ENCODE results near the gene DLX1. TPM values are rescaled to one million over a fixed set of nuclear protein-coding genes. Genes with fewer than 3 reads are reported as not detected.
"Not testable (repeated sequence)": the region's sequence is repeated elsewhere in the genome, so short reads cannot be mapped to it uniquely, and the experiment has no call there.

The DLX1 gene
- total RNA-seq, 4 donors from 2014 or later, result 0.16 TPM; not detected in 3

DNA sequence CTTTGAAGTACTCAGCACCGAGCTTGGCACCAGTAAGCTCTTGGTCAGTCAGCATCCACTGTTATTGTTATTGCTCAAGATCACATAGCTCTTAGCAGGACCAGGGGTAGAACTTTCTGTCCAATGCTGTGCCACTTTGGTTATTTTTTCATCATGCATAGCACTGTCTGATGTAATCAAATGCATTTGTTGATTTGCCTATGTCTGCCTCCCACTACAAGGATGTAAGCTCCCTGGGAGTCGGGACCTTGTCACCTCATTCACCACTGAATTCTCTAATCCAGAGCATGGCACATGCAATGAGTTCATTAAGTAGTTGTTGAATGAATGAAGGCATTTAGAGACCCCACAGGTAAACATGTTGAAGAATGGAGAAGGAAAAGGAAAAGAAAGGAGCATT lies 29.0 kb upstream of the DLX1 start:
- H3K36me3 ChIP-seq, result no peaks in the 10 kb centered on the region
- no peaks in the 10 kb centered on the region for H3K9me3 ChIP-seq
- no peak for TF ChIP-seq POLR2A (IDR thresholded peaks at IDR 0.05)
- TF ChIP-seq, protein P1, sequence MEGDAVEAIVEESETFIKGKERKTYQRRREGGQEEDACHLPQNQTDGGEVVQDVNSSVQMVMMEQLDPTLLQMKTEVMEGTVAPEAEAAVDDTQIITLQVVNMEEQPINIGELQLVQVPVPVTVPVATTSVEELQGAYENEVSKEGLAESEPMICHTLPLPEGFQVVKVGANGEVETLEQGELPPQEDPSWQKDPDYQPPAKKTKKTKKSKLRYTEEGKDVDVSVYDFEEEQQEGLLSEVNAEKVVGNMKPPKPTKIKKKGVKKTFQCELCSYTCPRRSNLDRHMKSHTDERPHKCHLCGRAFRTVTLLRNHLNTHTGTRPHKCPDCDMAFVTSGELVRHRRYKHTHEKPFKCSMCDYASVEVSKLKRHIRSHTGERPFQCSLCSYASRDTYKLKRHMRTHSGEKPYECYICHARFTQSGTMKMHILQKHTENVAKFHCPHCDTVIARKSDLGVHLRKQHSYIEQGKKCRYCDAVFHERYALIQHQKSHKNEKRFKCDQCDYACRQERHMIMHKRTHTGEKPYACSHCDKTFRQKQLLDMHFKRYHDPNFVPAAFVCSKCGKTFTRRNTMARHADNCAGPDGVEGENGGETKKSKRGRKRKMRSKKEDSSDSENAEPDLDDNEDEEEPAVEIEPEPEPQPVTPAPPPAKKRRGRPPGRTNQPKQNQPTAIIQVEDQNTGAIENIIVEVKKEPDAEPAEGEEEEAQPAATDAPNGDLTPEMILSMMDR (IDR thresholded peaks at IDR 0.05 in 4 of 5, conservative IDR thresholded peaks at IDR 0.05 in 1 of 5), result no peak
- intact Hi-C loops (cut with DNase I; ENCODE audit: low total_unique reads), result no loop called here
- no peak overlapping the region for H3K4me3 ChIP-seq
- DNase-seq (no peak), ATAC-seq (no peak)
- no peaks in the 10 kb centered on the region for H3K4me1 ChIP-seq
- no peak overlapping the region for H3K27ac ChIP-seq
- no peaks in the 10 kb centered on the region for H3K27me3 ChIP-seq
- in situ Hi-C loops (cut with MboI; ENCODE audit: low sequenced_read_pairs in 4 of 4), result no loop called here

DNA sequence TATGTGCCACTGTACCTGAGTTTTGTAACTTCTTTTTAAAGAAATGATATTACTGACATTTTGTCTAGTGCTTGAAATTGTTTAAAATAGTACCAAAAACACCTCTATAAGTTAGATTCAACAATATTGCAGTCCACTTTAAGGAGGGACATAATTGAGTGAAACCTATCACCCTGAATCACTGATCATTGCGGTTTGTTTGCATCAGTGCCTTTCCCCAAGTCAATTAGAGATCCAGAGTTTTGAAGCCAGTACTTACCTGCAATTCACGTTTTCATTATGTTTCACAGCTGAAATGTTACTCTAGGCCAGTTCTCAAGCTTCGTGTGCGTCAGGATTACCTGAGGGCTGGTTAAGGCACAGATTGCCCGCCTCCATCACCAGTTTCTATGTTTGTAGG lies 26.6 kb upstream of the DLX1 start:
- intact Hi-C loops (cut with DNase I; ENCODE audit: low total_unique reads), result no loop called here
- ATAC-seq, result no peak
- Histone ChIP-seq H3K4me1 (no peaks in the 10 kb centered on the region), H3K36me3 (no peaks in the 10 kb centered on the region), H3K4me3 (no peak overlapping the region), H3K27me3 (no peaks in the 10 kb centered on the region), H3K27ac (no peak overlapping the region), H3K9me3 (no peaks in the 10 kb centered on the region)
- DNase-seq, result no peak
- TF ChIP-seq POLR2A (IDR thresholded peaks at IDR 0.05), result no peak
- TF ChIP-seq, protein P1 (IDR thresholded peaks at IDR 0.05 in 4 of 5, conservative IDR thresholded peaks at IDR 0.05 in 1 of 5), result no peak
- in situ Hi-C loops (cut with MboI; ENCODE audit: low sequenced_read_pairs in 4 of 4), result no loop called here

DNA sequence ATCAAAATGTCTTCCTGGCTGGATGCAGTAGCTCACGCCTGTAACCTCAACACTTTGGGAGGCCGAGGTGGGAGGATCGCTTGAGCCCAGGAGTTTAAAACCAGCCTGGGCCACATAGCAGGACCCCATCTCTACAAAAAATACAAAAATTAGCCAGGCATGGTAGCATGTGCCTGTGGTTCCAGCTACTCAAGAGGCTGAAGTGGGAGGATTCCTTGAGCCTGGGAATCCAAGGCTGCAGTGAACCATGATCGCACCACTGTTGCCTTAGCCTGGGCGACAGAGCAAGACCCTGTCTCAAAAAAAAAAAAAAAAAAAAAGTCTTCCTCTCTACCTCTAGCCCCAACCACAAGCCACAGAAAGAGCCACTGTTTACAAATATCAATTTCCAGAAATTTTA lies 25.2 kb upstream of the DLX1 start:
- H3K4me1 ChIP-seq; DNase-seq; H3K27me3 ChIP-seq; H3K9me3 ChIP-seq; ATAC-seq; intact Hi-C loops (cut with DNase I; ENCODE audit: low total_unique reads); H3K27ac ChIP-seq; H3K36me3 ChIP-seq; in situ Hi-C loops (cut with MboI; ENCODE audit: low sequenced_read_pairs in 4 of 4); H3K4me3 ChIP-seq: not testable (repeated sequence)

DNA sequence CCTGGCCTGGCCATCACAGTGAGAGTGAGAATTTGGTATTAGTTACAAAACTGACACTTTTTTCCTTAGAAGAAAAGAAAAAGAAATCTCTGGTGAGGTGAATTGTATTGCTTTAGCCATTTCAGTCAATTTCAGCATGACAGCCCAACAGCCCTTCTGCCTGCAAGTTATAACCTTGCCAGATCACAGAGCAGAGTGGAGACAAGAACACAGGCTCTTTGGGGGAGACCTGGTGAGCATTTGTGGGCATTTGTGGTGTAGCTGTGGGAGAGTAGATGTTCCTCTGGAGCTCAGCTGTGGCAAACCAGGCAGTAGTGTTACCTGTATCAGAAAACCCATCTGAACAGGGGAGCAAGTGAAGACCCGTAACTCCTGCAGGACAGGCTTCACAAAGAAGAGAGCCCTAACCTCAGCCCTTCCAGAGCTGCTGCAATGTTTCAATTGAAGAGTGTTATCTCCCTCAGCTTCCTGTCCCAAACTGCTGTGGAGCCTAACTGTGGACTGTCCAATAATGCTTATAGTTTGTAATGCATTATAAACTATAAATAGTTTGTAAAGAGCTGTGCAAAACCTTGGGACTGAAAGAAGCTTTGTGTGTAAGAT lies 22.8 kb upstream of the DLX1 start:
- intact Hi-C loops (cut with DNase I; ENCODE audit: low total_unique reads), result no loop called here
- no peak overlapping the region for H3K27ac ChIP-seq
- H3K4me3 ChIP-seq, result no peak overlapping the region
- in situ Hi-C loops (cut with MboI; ENCODE audit: low sequenced_read_pairs in 4 of 4), result no loop called here
- no peak for ATAC-seq
- no peaks in the 10 kb centered on the region for H3K36me3 ChIP-seq
- H3K27me3 ChIP-seq, result no peaks in the 10 kb centered on the region
- DNase-seq, result no peak
- no peaks in the 10 kb centered on the region for H3K9me3 ChIP-seq
- no peak for TF ChIP-seq POLR2A (IDR thresholded peaks at IDR 0.05)
- TF ChIP-seq, protein P1 (IDR thresholded peaks at IDR 0.05 in 4 of 5, conservative IDR thresholded peaks at IDR 0.05 in 1 of 5), result no peak
- H3K4me1 ChIP-seq, result no peaks in the 10 kb centered on the region

DNA sequence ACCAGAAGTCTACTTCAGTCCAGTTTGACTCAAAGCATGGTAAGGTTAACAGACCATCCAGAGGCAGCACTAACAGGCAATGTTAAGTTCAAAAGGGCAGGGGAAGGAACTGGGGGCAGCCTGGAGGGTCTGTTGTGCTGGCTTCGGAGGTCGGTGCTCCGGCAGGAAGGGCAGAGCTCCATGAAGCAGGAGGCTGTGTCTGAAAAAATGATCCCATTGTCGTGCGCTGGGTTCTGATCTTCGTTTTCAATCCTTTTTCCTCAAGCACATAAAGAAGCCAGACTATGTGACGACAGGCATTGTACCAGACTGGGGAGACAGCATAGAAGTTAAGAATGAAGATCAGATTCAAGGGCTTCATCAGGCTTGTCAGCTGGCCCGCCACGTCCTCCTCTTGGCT lies 21.9 kb upstream of the DLX1 start:
- no peaks in the 10 kb centered on the region for H3K36me3 ChIP-seq
- no peak for ATAC-seq
- H3K4me3 ChIP-seq, result no peak overlapping the region
- TF ChIP-seq, protein P1 (IDR thresholded peaks at IDR 0.05 in 4 of 5, conservative IDR thresholded peaks at IDR 0.05 in 1 of 5), result no peak
- TF ChIP-seq POLR2A (IDR thresholded peaks at IDR 0.05), result no peak
- H3K4me1 ChIP-seq, result no peaks in the 10 kb centered on the region
- intact Hi-C loops (cut with DNase I; ENCODE audit: low total_unique reads), result no loop called here
- no peak for DNase-seq
- no peaks in the 10 kb centered on the region for H3K9me3 ChIP-seq
- in situ Hi-C loops (cut with MboI; ENCODE audit: low sequenced_read_pairs in 4 of 4), result no loop called here
- no peaks in the 10 kb centered on the region for H3K27me3 ChIP-seq
- H3K27ac ChIP-seq, result no peak overlapping the region
